Loucy (cell line): Measurements from ENCODE around the gene KCTD6.

Source experiments
- EZH2phosphoT487 ChIP-seq: fragments of 200-600 bp; IDR thresholded peaks from 2 replicates; pipeline ENCODE4 v1.6.1; 2018; ENCODE audit warnings: antibody characterized with exemption, mild to moderate bottlenecking, moderate library complexity, borderline replicate concordance
- TF ChIP-seq, protein P1 (sequence below): fragments of 200-600 bp; sonication (generic); conservative IDR thresholded peaks from 2 replicates; pipeline ENCODE4 v1.5.1; 2014; ENCODE audit warnings: mild to moderate bottlenecking, antibody characterized with exemption, low read length

DNA sequence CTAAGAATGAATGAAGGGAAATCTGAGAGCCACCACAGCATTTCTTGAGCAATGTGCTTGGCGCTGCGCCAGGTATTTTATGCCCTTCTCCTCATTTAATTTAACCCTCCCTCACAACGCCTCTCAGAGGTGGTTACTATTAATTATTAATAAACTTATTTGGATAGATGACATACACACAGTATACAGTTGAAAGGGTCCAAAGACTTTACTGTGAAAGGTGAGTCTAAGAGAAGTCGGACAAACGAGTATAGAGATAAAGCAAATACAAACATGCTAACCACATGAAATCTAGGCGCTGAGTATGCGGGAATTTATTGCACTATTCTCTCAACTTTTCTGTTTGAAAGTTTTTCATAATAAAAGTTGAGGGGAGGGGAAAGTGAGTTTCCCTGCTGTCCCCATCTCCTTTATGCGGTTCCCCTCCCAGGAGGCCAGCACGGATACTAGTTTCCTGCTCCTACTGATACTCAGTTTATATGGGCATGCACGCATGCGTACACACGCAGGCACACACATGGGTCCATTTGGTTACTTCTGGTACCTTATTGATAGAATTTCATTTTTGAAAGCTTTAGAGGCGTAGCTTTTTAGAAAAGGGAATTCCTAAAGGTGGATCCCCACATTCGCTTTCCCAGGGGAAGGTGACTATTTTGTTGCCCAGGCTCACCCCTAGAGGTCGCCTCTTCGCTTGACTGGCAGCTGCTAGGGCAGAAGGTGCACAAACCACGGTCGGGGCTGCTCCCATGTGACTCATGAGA, 28.5 kb upstream of the KCTD6 start:
- TF ChIP-seq, protein P1, sequence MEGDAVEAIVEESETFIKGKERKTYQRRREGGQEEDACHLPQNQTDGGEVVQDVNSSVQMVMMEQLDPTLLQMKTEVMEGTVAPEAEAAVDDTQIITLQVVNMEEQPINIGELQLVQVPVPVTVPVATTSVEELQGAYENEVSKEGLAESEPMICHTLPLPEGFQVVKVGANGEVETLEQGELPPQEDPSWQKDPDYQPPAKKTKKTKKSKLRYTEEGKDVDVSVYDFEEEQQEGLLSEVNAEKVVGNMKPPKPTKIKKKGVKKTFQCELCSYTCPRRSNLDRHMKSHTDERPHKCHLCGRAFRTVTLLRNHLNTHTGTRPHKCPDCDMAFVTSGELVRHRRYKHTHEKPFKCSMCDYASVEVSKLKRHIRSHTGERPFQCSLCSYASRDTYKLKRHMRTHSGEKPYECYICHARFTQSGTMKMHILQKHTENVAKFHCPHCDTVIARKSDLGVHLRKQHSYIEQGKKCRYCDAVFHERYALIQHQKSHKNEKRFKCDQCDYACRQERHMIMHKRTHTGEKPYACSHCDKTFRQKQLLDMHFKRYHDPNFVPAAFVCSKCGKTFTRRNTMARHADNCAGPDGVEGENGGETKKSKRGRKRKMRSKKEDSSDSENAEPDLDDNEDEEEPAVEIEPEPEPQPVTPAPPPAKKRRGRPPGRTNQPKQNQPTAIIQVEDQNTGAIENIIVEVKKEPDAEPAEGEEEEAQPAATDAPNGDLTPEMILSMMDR, result peak; percentile 99
- TF ChIP-seq EZH2phosphoT487, result no peak
